K562 (cell line): ENCODE results near the gene GOPC. TPM values are rescaled to one million over a fixed set of nuclear protein-coding genes. Genes with fewer than 3 reads are reported as not detected.

Experiments
- ATAC-seq: fragments of 200-7000 bp; cut with Tn5 transposase; 3 replicates; pipeline ENCODE4 v1.9.1; 2020; ENCODE audit warnings: moderate library complexity
- BruUV-seq: library from RNA; stranded (reverse); fragments of 400-500 nt; replicated peaks from 2 replicates; lab custom pipeline; 2021; lab: Mats Ljungman, UMichigan
- CTCF ChIA-PET: fragments of 300-600 bp; formaldehyde crosslinking; extraction: SDS; loops from one replicate; lab custom pipeline; 2021; ENCODE audit warnings: low intra/inter-chr PET ratio; lab: Yijun Ruan, JAX
- POLR2A ChIA-PET: fragments of 300-600, 350-650 bp; sonication (Branson Sonifier 250); formaldehyde crosslinking; extraction: SDS; loops from one replicate; lab custom pipeline; 2021; ENCODE audit warnings: antibody characterized with exemption, inconsistent platforms; lab: Yijun Ruan, JAX
- DNase-seq, 4 experiments: peaks; one replicate each; pipeline versions ENCODE4 v3.0.0 to v3.0.0-alpha.2; 2011 to 2018; ENCODE audit warnings: low spot score in 3 of 4, mixed read lengths in 3 of 4; ENCODE audit errors: extremely low read depth in 1 of 4
- FAIRE-seq: peaks from 2 replicates; lab custom pipeline; 2011; peaks lifted over from hg19 to GRCh38; lab: Jason Lieb, UNC
- H2AFZ ChIP-seq: 2 replicates; pipeline ENCODE4 v1.6.0; 2011; ENCODE audit warnings: low read depth, low read length, control low read depth, inconsistent platforms
- H3K27ac ChIP-seq: fragments of 200-600 bp; 3 replicates; pipeline ENCODE4 v1.8.0; 2011; ENCODE audit warnings: low read depth, mild to moderate bottlenecking, control low read depth, inconsistent platforms, low read length, moderate library complexity, mixed read lengths; ENCODE audit errors: extremely low read depth
- H3K27me3 ChIP-seq, 2 experiments: fragments of 300-600 bp in 1 of 2; 2 replicates in 1 of 2; 3 replicates in 1 of 2; pipeline versions ENCODE4 v1.6.0 to v1.8.0; 2011; ENCODE audit warnings: inconsistent platforms in 2 of 2, low read length in 2 of 2, mild to moderate bottlenecking in 1 of 2, mixed read lengths in 1 of 2, moderate library complexity in 1 of 2; ENCODE audit not compliant: control insufficient read depth in 2 of 2, insufficient read depth in 2 of 2
- H3K36me3 ChIP-seq: fragments of 300-600 bp; 3 replicates; pipeline ENCODE4 v1.8.0; 2011; ENCODE audit warnings: mild to moderate bottlenecking, low read length, inconsistent platforms; ENCODE audit not compliant: control insufficient read depth, insufficient read depth
- H3K4me1 ChIP-seq, 2 experiments: fragments of 200-600 bp in 1 of 2; replicated peaks in 1 of 2; 2 replicates in 1 of 2; 3 replicates in 1 of 2; pipeline versions ENCODE4 v1.5.1 to v1.8.0; 2011; ENCODE audit warnings: inconsistent platforms in 2 of 2, low read length in 2 of 2, mild to moderate bottlenecking in 1 of 2, mixed read lengths in 1 of 2, moderate library complexity in 1 of 2; ENCODE audit not compliant: control insufficient read depth in 2 of 2, insufficient read depth in 2 of 2
- H3K4me2 ChIP-seq: 2 replicates; pipeline ENCODE4 v1.6.1; 2011; ENCODE audit warnings: low read length, control low read depth, inconsistent platforms, mixed read lengths; ENCODE audit not compliant: insufficient read depth
- H3K4me3 ChIP-seq: fragments of 200-600 bp; sonication (generic), shearing (Covaris generic); 2 replicates; pipeline ENCODE4 v1.5.1; 2016; ENCODE audit warnings: control low read depth, inconsistent platforms
- H3K79me2 ChIP-seq: fragments of 200-600 bp; 3 replicates; pipeline ENCODE4 v1.8.0; 2011; ENCODE audit warnings: low read length, inconsistent platforms; ENCODE audit not compliant: control insufficient read depth, insufficient read depth
- H3K9ac ChIP-seq, 2 experiments: 2 replicates each; pipeline versions ENCODE4 v1.6.0 to v1.6.1; 2011; ENCODE audit warnings: low read depth in 2 of 2, low read length in 2 of 2, control low read depth in 1 of 2, inconsistent platforms in 1 of 2, mild to moderate bottlenecking in 1 of 2, mixed read lengths in 1 of 2; ENCODE audit not compliant: insufficient read depth in 1 of 2
- H3K9me1 ChIP-seq: one replicate; pipeline ENCODE4 v1.6.0; 2011; ENCODE audit warnings: inconsistent platforms, mild to moderate bottlenecking, low read length, moderate library complexity; ENCODE audit not compliant: control insufficient read depth, insufficient read depth
- H3K9me3 ChIP-seq: replicated peaks from 2 replicates; pipeline ENCODE4 v1.5.1; 2011; ENCODE audit warnings: low read depth, low read length, inconsistent platforms; ENCODE audit not compliant: control insufficient read depth, insufficient read depth
- H4K20me1 ChIP-seq: replicated peaks from 2 replicates; pipeline ENCODE4 v1.6.1; 2011; ENCODE audit warnings: low read length, inconsistent platforms, mixed read lengths; ENCODE audit not compliant: control insufficient read depth, insufficient read depth
- CEBPB ChIP-seq: fragments of 450-650 bp; IDR thresholded peaks from 2 replicates; pipeline ENCODE4 v1.6.1; 2016; ENCODE audit warnings: missing genetic modification characterization, missing compliant biosample characterization
- CEBPG ChIP-seq, 3 experiments: fragments of 200-800 bp in 1 of 3; sonication (Bioruptor generic) in 1 of 3; sonication (generic) in 1 of 3; formaldehyde crosslinking in 1 of 3; IDR thresholded peaks in 2 of 3; conservative IDR thresholded peaks in 1 of 3; 2 replicates each; pipeline versions ENCODE4 v1.6.1 to v1.8.0; 2016 to 2022; ENCODE audit warnings: missing compliant biosample characterization in 2 of 3, missing genetic modification characterization in 2 of 3, mild to moderate bottlenecking in 1 of 3, missing genetic modification reagents in 1 of 3
- CHD1 ChIP-seq: fragments of 200-600 bp; sonication (generic); IDR thresholded peaks from one replicate; pipeline ENCODE4 v1.6.1; 2012; ENCODE audit warnings: mild to moderate bottlenecking, moderate library complexity, low read length, inconsistent platforms
- ELF2 ChIP-seq: fragments of 250-450 bp; sonication (Bioruptor Pico); IDR thresholded peaks from 2 replicates; pipeline ENCODE4 v1.5.0; 2021; ENCODE audit warnings: mild to moderate bottlenecking
- RBFOX2 ChIP-seq: fragments of 200-400 bp; formaldehyde crosslinking; IDR thresholded peaks from 2 replicates; pipeline ENCODE4 v1.6.1; 2017; ENCODE audit warnings: low read depth, mild to moderate bottlenecking, low read length, moderate library complexity
- TRIM24 ChIP-seq, 2 experiments: fragments of 450-650 bp; IDR thresholded peaks; 2 replicates each; pipeline ENCODE4 v1.6.1; 2016
- ZFX ChIP-seq: sonication (generic); formaldehyde crosslinking; IDR thresholded peaks from 2 replicates; pipeline ENCODE4 v1.8.0; 2022; ENCODE audit warnings: mild to moderate bottlenecking, missing genetic modification reagents, moderate library complexity
- ZKSCAN8 ChIP-seq: fragments of 200-800 bp; sonication (Bioruptor generic); IDR thresholded peaks from 2 replicates; pipeline ENCODE4 v1.6.1; 2016; ENCODE audit warnings: missing genetic modification characterization, missing compliant biosample characterization
- ZNF121 ChIP-seq: sonication (generic); formaldehyde crosslinking; conservative IDR thresholded peaks from 2 replicates; pipeline ENCODE4 v1.8.0; 2022; ENCODE audit warnings: missing genetic modification reagents
- WGBS: fragments of 100-300 bp; shearing (Covaris generic); methylation state at CpG from one replicate; pipeline ENCODE4 v1.1.6; 2016; ENCODE audit warnings: low coverage, mixed read lengths; ENCODE audit not compliant: insufficient coverage; ENCODE audit errors: missing lambda C conversion rate; 5-methylcytosine and 5-hydroxymethylcytosine counted together
- in situ Hi-C: fragments of 300-500 bp; cut with MboI; formaldehyde crosslinking; loops from 4 replicates; pipeline ENCODE4 v1.15.0; 2018; ENCODE audit warnings: inconsistent platforms, mixed read lengths
- intact Hi-C: fragments of 100-400 bp; cut with micrococcal nuclease; formaldehyde crosslinking; loops from 2 replicates; pipeline ENCODE4 v1.14.2; 2022
- polyA plus RNA-seq, 8 experiments: library from polyadenylated mRNA; depleted of rRNA in 4 of 8; stranded (reverse) in 5 of 8; unstranded in 3 of 8; fragments of >200 nt; fragmentation: Nextera tagmentation in 2 of 8; fragmentation: Illumina TruSeq in 1 of 8; extraction: Ambion mirVana in 2 of 8; extraction: Trizol in 1 of 8; gene quantifications; 2 replicates each; pipeline versions ENCODE4 v1.2.1 to v1.2.3, GENCODE V29; 2011 to 2014; ENCODE audit warnings: inconsistent platforms in 1 of 8, missing spikeins in 1 of 8
- total RNA-seq, 7 experiments: library from RNA; depleted of rRNA in 6 of 7; stranded (reverse); fragments of >200 nt in 6 of 7; fragmentation: Illumina TruSeq in 2 of 7; extraction: Trizol in 2 of 7; gene quantifications; 2 replicates each; pipeline versions ENCODE4 v1.2.1 to v1.2.3, GENCODE V29; 2011 to 2021; ENCODE audit warnings: low replicate concordance in 1 of 7

Gene GOPC
- total and polyA plus RNA-seq, 9 of the 15 experiments (the other 6 are each of a cell fraction or from before 2014, with no cell fraction given), result 10.0 to 32.2 (median 25.6) TPM

DNA sequence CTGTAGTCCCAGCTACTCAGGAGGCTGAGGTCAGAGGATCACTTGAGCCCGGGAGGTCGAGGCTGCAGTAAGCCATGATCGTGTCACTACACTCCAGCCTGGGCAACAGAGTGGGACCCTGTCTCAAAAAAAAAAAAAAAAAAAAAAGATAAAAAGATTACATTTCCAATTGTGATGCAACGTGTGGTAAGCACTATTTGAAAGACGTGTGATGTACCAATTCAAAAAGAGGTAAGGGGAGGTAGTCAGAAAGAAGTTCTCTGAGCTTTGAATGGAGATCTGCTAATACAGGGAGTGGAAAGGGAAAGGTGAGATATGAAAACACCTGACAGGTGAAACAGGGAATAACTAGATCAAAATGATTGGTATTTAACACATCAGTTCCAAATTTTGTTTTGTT lies 11.9 kb downstream of the GOPC start:
- no peak for ATAC-seq
- H3K27ac ChIP-seq, result no peak overlapping the region
- peaks cover 75% of the 10 kb centered on the region for H3K79me2 ChIP-seq
- intact Hi-C loops (no loop called here), in situ Hi-C loops (no loop called here)
- no peaks in the 10 kb centered on the region for H3K9me1 ChIP-seq
- no peak overlapping the region for H3K4me3 ChIP-seq
- no peak overlapping the region for H3K9ac ChIP-seq
- peaks cover 0 to 21% of the 10 kb centered on the region in 2 experiments; a peak in 3 of 5 replicates for H3K4me1 ChIP-seq
- POLR2A ChIA-PET, result interaction anchor here (0.6 kb wide), 2 partner anchors 22 to 1275 kb away, joined by 3 read pairs; no protein-coding TSS in a partner anchor
- 93% methylated on average over 5 of the region's 5 CpGs for WGBS
- H3K4me2 ChIP-seq, result no peak overlapping the region
- H4K20me1 ChIP-seq, result no peaks in the 10 kb centered on the region; the same call in none of the 2 replicates
- DNase-seq, result no peak
- no peak for FAIRE-seq
- H2AFZ ChIP-seq, result no peak overlapping the region
- no TSS peak for BruUV-seq
- no peaks in the 10 kb centered on the region for H3K27me3 ChIP-seq
- TF ChIP-seq RBFOX2, result no peak
- peak; percentile 66 to 72; a peak in 2 of 4 replicates for TF ChIP-seq TRIM24 (IDR thresholded peaks at IDR 0.05)
- TF ChIP-seq ZFX, result no peak
- TF ChIP-seq CEBPG (CRISPR knock-in tag; IDR thresholded peaks at IDR 0.05), result peak; percentile 71
- 0 out of 4 replicates have a peak, but pooled peaks of 1 of the 2 experiments have one; percentile 39 for TF ChIP-seq CEBPG (tag; conservative IDR thresholded peaks at IDR 0.05 in 1 of 2, IDR thresholded peaks at IDR 0.05 in 1 of 2)
- no peak for TF ChIP-seq ELF2 (CRISPR knock-in tag)
- peak; percentile 83 for TF ChIP-seq ZNF121 (CRISPR knock-in tag)
- TF ChIP-seq ZKSCAN8 (CRISPR knock-in tag), result no peak
- TF ChIP-seq CHD1, result no peak
- TF ChIP-seq CEBPB (tag), result 0 out of 2 replicates have a peak, but pooled peaks have one; percentile 6
- CTCF ChIA-PET, result no interaction called here
- H3K36me3 ChIP-seq, result peaks cover 38% of the 10 kb centered on the region
- no peaks in the 10 kb centered on the region; the same call in 1 of the 2 replicates for H3K9me3 ChIP-seq
